GM23338 (cell line): Measurements from ENCODE around the gene PKD1L1. TPM values are rescaled to one million over a fixed set of nuclear protein-coding genes. Genes with fewer than 3 reads are reported as not detected.

Source experiments
- ATAC-seq: fragments of 200-7000 bp; cut with Tn5 transposase; 3 replicates; pipeline ENCODE4 v1.9.1; 2020
- DNase-seq: peaks from one replicate; pipeline ENCODE4 v3.0.0-alpha.2; 2015; ENCODE audit warnings: low spot score
- H2AFZ ChIP-seq: fragments of 200-600 bp; sonication (generic); 2 replicates; pipeline ENCODE4 v1.8.0; 2016; ENCODE audit warnings: antibody characterized with exemption, mild to moderate bottlenecking, moderate library complexity
- H3F3A ChIP-seq: fragments of 200-600 bp; sonication (generic); replicated peaks from 2 replicates; pipeline ENCODE4 v1.8.0; 2017; ENCODE audit warnings: antibody characterized with exemption, mixed run types, low read depth
- H3K27ac ChIP-seq: fragments of 200-600 bp; sonication (generic); 2 replicates; pipeline ENCODE4 v1.6.1; 2016; ENCODE audit warnings: low read depth
- H3K27me3 ChIP-seq: fragments of 200-600 bp; sonication (generic); 2 replicates; pipeline ENCODE4 v1.8.0; 2016; ENCODE audit warnings: mild to moderate bottlenecking, mixed run types, moderate library complexity; ENCODE audit not compliant: insufficient read depth
- H3K36me3 ChIP-seq: fragments of 200-600 bp; sonication (generic); 2 replicates; pipeline ENCODE4 v1.8.0; 2016; ENCODE audit warnings: mild to moderate bottlenecking; ENCODE audit not compliant: insufficient read depth
- H3K4me1 ChIP-seq: fragments of 200-600 bp; sonication (generic); 2 replicates; pipeline ENCODE4 v1.8.0; 2016; ENCODE audit warnings: mild to moderate bottlenecking, moderate library complexity; ENCODE audit not compliant: insufficient read depth
- H3K4me2 ChIP-seq: fragments of 200-600 bp; sonication (generic); 2 replicates; pipeline ENCODE4 v1.7.1; 2017; ENCODE audit warnings: mixed run types
- H3K4me3 ChIP-seq: fragments of 200-600 bp; sonication (generic); 2 replicates; pipeline ENCODE4 v1.6.1; 2016; ENCODE audit warnings: mixed run types
- H3K79me2 ChIP-seq: fragments of 200-600 bp; sonication (generic); replicated peaks from 2 replicates; pipeline ENCODE4 v1.8.0; 2017; ENCODE audit warnings: mild to moderate bottlenecking; ENCODE audit not compliant: insufficient read depth
- H3K9me2 ChIP-seq: fragments of 200-600 bp; sonication (generic); 2 replicates; pipeline ENCODE4 v1.8.0; 2017; ENCODE audit not compliant: insufficient read depth
- H4K20me1 ChIP-seq: fragments of 200-600 bp; sonication (generic); replicated peaks from 2 replicates; pipeline ENCODE4 v1.8.0; 2017; ENCODE audit warnings: mild to moderate bottlenecking; ENCODE audit not compliant: insufficient read depth
- H3K27ac Mint-ChIP-seq: 2 replicates; pipeline ENCODE4 v1.8.0; 2020; ENCODE audit warnings: inconsistent platforms, mild to moderate bottlenecking, moderate library complexity, mixed read lengths
- H3K27me3 Mint-ChIP-seq: 3 replicates; pipeline ENCODE4 v1.8.0; 2022; ENCODE audit warnings: low read depth, mild to moderate bottlenecking, moderate library complexity, mixed read lengths, inconsistent platforms; ENCODE audit not compliant: insufficient read depth, poor library complexity
- H3K36me3 Mint-ChIP-seq: 3 replicates; pipeline ENCODE4 v1.8.0; 2021; ENCODE audit warnings: low read depth, mild to moderate bottlenecking, inconsistent platforms, moderate library complexity, mixed read lengths
- H3K4me1 Mint-ChIP-seq: 3 replicates; pipeline ENCODE4 v1.8.0; 2020; ENCODE audit warnings: mild to moderate bottlenecking, inconsistent platforms, mixed read lengths
- H3K4me3 Mint-ChIP-seq: 3 replicates; pipeline ENCODE4 v1.8.0; 2021; ENCODE audit warnings: moderate library complexity, mild to moderate bottlenecking, inconsistent platforms, mixed read lengths
- H3K9me3 Mint-ChIP-seq: 3 replicates; pipeline ENCODE4 v1.8.0; 2020; ENCODE audit warnings: moderate library complexity, mild to moderate bottlenecking, inconsistent platforms, mixed read lengths
- CREB1 ChIP-seq: fragments of 250-450 bp; sonication (Bioruptor Pico); IDR thresholded peaks from 2 replicates; pipeline ENCODE4 v1.5.0; 2020; ENCODE audit warnings: low read depth, mild to moderate bottlenecking, moderate library complexity
- STAT1 ChIP-seq: IDR thresholded peaks from one replicate; pipeline ENCODE4 v1.6.1; 2016; ENCODE audit warnings: antibody characterized with exemption; ENCODE audit not compliant: unreplicated experiment
- ZNF114 ChIP-seq: fragments of 250-450 bp; sonication (Bioruptor Pico); IDR thresholded peaks from 2 replicates; pipeline ENCODE4 v1.5.0; 2020; ENCODE audit warnings: mild to moderate bottlenecking, moderate library complexity
- ZNF462 ChIP-seq: fragments of 250-450 bp; sonication (Bioruptor Pico); IDR thresholded peaks from 2 replicates; pipeline ENCODE4 v1.5.0; 2020; ENCODE audit warnings: mild to moderate bottlenecking, moderate library complexity
- polyA plus RNA-seq: library from polyadenylated mRNA; unstranded; fragments of >200 nt; fragmentation: Nextera tagmentation; extraction: Ambion mirVana; gene quantifications from 2 replicates; pipeline ENCODE4 v1.2.1, GENCODE V29; 2016
- total RNA-seq: library from RNA; depleted of rRNA; stranded (reverse); fragments of >200 nt; shearing (Covaris generic); gene quantifications from 2 replicates; pipeline ENCODE4 v1.2.3, GENCODE V29; 2014
- TF ChIP-seq, protein P1 (sequence below): IDR thresholded peaks from 2 replicates; pipeline ENCODE4 v1.6.1; 2016; ENCODE audit warnings: antibody characterized with exemption

PKD1L1 gene
- total and polyA plus RNA-seq, 2 experiments from 2014 or later, result 0.03 TPM; not detected in 1

DNA sequence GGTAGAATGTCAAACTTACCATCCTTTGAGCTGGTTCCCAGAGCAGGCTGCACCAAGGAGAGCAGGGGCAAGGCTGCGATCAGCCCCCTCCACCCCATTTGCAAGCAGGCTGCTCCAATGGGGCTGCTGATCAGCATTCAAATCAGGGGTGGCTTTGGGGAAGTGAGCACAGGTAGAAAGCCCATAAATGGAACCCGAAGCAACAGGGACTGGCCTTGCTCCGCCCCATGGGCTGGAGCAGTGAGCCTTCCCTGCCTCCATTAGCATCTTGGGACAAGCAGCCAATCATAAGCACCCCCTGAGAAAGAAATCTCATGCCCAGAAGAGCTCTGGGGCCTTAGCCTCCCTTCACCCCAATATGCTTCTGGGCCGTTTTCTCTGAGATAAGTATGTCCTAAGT lies 4.0 kb upstream of the PKD1L1 start (continued):
- TF ChIP-seq ZNF462, result no peak

GRCh38 chr7:47951374-47951773 lies 3.1 kb upstream of the PKD1L1 start:
- no peaks in the 10 kb centered on the region for H3K79me2 ChIP-seq
- DNase-seq (no peak), ATAC-seq (no peak)
- H2AFZ ChIP-seq, result no peak overlapping the region
- no peak for TF ChIP-seq ZNF462
- TF ChIP-seq ZNF114 (CRISPR knock-in tag), result no peak
- no peak for TF ChIP-seq CREB1 (CRISPR knock-in tag)
- no peak for TF ChIP-seq STAT1
- TF ChIP-seq, protein P1, sequence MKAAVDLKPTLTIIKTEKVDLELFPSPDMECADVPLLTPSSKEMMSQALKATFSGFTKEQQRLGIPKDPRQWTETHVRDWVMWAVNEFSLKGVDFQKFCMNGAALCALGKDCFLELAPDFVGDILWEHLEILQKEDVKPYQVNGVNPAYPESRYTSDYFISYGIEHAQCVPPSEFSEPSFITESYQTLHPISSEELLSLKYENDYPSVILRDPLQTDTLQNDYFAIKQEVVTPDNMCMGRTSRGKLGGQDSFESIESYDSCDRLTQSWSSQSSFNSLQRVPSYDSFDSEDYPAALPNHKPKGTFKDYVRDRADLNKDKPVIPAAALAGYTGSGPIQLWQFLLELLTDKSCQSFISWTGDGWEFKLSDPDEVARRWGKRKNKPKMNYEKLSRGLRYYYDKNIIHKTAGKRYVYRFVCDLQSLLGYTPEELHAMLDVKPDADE, result no peak
- H3K27me3 ChIP-seq, result no peaks in the 10 kb centered on the region
- H3K9me2 ChIP-seq, result no peaks in the 10 kb centered on the region
- Mint-ChIP-seq H3K27ac (no peak overlapping the region), H3K36me3 (peaks cover 6% of the 10 kb centered on the region; the same call in 2 of the 3 replicates), H3K27me3 (peaks cover 7% of the 10 kb centered on the region), H3K4me3 (no peak overlapping the region), H3K4me1 (peaks cover 30% of the 10 kb centered on the region), H3K9me3 (no peaks in the 10 kb centered on the region)
- no peak overlapping the region for H3K27ac ChIP-seq
- H3F3A ChIP-seq, result 0 out of 2 replicates have a peak, but pooled peaks cover 3% of the 10 kb centered on the region
- peaks cover 6% of the 10 kb centered on the region for H3K4me1 ChIP-seq
- peaks cover 9% of the 10 kb centered on the region for H3K36me3 ChIP-seq
- H4K20me1 ChIP-seq, result peaks cover 3% of the 10 kb centered on the region; the same call in 1 of the 2 replicates
- H3K4me3 ChIP-seq, result no peak overlapping the region
- no peak overlapping the region for H3K4me2 ChIP-seq
